Neural cell (in vitro differentiated cells): ENCODE measurements around the gene ME1.

Experiments used
- MXI1 ChIP-seq: fragments of 450-650 bp; conservative IDR thresholded peaks from 2 replicates; pipeline ENCODE4 v1.6.1; 2014; ENCODE audit warnings: antibody characterized with exemption, mild to moderate bottlenecking; ENCODE audit not compliant: poor library complexity, severe bottlenecking
- POLR2AphosphoS5 ChIP-seq: IDR thresholded peaks from 2 replicates; pipeline ENCODE4 v1.6.1; 2012
- TF ChIP-seq, protein P1 (sequence below): fragments of 450-650 bp; IDR thresholded peaks from 2 replicates; pipeline ENCODE4 v1.5.1; 2014; ENCODE audit warnings: antibody characterized with exemption, mild to moderate bottlenecking, moderate library complexity; ENCODE audit not compliant: poor library complexity, severe bottlenecking
- TF ChIP-seq, protein P2 (sequence below): IDR thresholded peaks from 2 replicates; pipeline ENCODE4 v1.6.1; 2012; ENCODE audit warnings: borderline replicate concordance

DNA sequence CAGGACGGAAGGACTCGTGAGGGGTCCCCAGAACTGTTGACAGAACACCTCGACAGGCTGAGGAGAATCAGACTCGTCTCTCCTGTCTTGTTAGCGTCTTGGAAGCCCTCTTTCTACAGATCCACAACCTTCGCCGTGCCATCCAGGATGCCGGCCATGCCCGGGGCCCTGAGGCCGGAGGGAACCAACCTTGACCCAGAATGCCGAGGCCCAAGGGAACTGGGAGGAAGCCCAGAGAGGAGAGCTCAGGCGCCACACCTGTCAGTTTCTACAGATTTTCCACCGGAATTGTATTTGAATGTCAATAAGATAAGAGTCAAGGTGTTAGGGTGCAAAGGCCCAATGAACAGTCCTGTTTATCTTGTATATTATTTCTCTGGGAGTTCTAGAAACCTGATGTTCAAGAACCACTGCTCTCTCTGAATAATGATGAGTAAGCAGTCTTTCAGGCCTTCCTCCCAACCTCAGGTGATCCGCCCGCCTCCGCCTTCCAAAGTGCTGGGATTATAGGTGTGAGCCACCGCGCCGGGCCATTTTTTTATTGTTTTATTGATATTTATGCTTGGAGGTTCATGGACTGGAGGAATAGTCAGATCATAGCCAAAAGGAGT lies 799 bp upstream of the ME1 start:
- TF ChIP-seq, protein P1, sequence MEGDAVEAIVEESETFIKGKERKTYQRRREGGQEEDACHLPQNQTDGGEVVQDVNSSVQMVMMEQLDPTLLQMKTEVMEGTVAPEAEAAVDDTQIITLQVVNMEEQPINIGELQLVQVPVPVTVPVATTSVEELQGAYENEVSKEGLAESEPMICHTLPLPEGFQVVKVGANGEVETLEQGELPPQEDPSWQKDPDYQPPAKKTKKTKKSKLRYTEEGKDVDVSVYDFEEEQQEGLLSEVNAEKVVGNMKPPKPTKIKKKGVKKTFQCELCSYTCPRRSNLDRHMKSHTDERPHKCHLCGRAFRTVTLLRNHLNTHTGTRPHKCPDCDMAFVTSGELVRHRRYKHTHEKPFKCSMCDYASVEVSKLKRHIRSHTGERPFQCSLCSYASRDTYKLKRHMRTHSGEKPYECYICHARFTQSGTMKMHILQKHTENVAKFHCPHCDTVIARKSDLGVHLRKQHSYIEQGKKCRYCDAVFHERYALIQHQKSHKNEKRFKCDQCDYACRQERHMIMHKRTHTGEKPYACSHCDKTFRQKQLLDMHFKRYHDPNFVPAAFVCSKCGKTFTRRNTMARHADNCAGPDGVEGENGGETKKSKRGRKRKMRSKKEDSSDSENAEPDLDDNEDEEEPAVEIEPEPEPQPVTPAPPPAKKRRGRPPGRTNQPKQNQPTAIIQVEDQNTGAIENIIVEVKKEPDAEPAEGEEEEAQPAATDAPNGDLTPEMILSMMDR, result no peak
- no peak for TF ChIP-seq POLR2AphosphoS5
- no peak for TF ChIP-seq MXI1
- TF ChIP-seq, protein P2, sequence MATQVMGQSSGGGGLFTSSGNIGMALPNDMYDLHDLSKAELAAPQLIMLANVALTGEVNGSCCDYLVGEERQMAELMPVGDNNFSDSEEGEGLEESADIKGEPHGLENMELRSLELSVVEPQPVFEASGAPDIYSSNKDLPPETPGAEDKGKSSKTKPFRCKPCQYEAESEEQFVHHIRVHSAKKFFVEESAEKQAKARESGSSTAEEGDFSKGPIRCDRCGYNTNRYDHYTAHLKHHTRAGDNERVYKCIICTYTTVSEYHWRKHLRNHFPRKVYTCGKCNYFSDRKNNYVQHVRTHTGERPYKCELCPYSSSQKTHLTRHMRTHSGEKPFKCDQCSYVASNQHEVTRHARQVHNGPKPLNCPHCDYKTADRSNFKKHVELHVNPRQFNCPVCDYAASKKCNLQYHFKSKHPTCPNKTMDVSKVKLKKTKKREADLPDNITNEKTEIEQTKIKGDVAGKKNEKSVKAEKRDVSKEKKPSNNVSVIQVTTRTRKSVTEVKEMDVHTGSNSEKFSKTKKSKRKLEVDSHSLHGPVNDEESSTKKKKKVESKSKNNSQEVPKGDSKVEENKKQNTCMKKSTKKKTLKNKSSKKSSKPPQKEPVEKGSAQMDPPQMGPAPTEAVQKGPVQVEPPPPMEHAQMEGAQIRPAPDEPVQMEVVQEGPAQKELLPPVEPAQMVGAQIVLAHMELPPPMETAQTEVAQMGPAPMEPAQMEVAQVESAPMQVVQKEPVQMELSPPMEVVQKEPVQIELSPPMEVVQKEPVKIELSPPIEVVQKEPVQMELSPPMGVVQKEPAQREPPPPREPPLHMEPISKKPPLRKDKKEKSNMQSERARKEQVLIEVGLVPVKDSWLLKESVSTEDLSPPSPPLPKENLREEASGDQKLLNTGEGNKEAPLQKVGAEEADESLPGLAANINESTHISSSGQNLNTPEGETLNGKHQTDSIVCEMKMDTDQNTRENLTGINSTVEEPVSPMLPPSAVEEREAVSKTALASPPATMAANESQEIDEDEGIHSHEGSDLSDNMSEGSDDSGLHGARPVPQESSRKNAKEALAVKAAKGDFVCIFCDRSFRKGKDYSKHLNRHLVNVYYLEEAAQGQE, result no peak
